HG02623 (cell line): ENCODE data around the gene MAGI3.
"Not testable (repeated sequence)": the region's sequence is repeated elsewhere in the genome, so short reads cannot be mapped to it uniquely, and the experiment has no call there.

ENCODE experiments used
- ATAC-seq: cut with Tn5 transposase; IDR thresholded peaks from one replicate; pipeline ENCODE4 v1.9.1; 2021; ENCODE audit warnings: moderate library complexity; ENCODE audit not compliant: unreplicated experiment

Gene MAGI3

GRCh38 chr1:113678159-113678469 is 287.8 kb downstream of the MAGI3 start:
- ATAC-seq: no peak

DNA sequence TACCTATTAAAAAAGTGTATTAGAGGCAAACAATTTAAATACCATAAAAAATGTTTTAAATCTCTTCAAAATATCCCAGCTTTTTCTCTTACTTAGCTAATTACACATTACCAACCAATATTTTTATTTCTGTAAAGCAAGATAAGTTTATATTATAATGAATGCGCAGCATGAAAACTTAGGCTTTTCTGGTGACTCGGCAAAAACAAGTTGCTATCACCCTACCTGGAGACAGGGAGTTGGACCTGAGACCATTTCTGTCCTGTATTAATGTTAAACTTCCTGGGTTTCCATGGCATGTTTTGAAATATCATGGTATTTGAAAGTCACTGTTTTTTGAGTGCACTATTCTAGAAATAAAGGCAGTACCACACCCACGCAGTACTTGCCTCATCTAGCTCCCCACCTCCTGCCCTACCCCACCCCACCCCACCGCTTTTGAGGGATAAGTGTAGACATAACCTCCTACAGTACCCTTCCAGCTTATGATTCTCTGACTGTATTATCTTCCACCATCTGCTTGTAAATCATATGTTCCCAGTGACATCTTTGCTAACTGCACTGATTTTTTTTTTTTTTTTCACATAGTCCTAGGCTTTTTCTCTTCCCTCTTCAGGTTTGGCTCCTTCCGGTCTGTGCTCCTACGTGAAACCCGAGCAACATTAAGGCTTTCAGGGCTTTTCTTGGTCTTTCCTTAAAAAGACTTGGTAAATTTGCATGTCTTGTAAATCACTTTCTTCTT is 291.5 kb downstream of the MAGI3 start:
- ATAC-seq: no peak

DNA sequence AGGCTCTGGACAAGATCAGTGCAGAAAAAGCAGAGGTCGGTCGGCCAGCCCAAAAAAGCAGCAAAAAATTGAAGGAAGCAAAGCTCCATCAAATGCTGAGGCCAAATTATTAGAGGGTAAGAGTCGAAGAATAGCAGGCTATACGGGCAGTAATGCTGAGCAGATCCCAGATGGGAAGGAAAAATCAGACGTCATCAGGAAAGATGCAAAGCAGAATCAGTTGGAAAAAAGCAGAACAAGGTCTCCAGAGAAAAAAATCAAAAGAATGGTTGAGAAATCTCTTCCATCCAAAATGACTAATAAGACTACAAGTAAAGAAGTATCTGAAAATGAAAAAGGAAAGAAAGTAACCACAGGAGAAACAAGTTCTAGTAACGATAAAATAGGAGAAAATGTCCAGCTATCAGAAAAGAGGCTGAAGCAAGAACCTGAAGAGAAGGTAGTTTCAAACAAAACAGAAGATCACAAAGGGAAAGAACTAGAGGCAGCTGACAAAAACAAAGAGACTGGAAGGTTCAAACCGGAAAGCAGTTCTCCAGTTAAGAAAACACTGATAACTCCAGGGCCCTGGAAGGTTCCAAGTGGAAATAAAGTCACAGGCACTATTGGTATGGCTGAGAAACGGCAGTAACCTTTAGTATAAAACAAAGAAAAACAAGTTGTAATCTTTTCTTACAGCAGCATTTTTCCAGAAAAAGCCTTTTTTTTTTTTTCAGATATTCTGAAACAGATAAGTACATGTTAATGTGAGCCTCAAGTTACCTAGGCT is 293.3 kb downstream of the MAGI3 start:
- ATAC-seq: no peak

GRCh38 chr1:113684153-113684541 is 293.8 kb downstream of the MAGI3 start:
- ATAC-seq: no peak

DNA sequence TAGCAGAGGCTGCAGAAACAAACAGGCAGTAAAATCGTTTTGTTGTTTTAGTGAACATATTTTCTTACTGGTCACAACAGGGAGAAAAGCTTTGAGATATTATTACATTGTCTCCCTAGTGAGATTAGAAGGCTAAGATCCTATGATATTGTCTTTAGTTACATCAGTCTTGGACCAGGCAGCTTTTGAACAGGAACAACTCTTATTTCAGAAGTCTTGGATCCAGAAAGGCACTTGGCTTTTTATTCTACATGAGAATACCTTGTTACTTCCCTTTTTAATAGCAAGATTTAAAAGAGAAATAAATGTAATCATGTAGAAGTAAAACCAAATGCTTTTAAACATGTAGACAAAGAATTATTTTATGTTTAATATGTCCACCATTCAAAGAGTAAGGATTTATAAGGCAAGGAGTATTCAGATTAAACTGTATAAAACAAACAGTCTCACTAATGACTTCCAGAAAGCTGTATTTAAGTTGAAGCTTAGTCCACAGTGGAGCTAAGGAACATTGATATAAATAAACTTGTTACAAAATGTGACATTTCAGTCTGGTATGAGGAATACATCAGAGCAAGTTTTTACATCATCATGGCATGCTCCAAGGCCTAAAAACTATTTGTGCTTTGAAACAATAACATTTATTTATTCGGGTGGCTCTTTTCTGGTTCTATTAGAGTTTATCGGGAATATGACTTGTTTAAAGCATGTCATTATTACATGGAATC is 296.7 kb downstream of the MAGI3 start:
- no peak for ATAC-seq

DNA sequence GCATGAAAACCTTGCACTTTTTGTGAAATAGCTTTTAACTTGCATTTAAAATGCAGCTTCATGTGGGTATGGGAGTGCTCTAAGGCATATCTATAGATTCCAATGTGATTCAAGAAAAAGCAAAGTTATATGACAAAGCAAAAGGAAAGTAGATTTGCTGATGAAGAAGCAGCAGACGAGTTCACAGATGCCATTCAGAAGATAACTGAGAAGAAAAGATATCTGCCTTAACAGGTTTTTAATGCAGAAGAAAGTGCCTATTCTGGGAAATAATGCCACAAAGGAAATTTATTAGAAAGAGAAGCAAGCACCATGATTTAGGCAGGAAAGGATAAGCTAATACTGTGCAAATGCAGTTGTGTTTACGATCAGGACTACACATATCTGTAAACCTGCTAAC is 300.9 kb downstream of the MAGI3 start:
- ATAC-seq: no peak

GRCh38 chr1:113692342-113692741 is 302.0 kb downstream of the MAGI3 start:
- no peak for ATAC-seq

- no peak for ATAC-seq
Observed at GRCh38 chr1:113692824-113693431, 302.6 kb downstream of the MAGI3 start.

DNA sequence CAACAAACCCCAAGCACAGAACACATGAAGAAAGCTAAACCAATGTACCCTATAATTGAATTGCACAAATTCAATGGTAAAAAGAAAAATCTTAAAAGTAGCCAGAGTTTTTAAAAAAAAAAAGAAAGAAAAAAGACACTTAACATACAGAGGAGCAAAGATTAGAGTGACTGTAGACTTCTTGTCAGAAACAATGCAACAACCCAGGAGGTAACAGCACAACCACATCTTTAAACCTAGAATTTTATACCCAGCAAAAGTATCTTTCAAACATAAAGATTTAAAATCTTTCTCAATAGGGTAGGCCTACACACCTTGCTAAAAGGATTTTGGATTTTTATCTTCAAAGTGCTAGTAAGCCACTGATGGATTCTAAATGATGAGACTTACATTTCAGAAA is 304.6 kb downstream of the MAGI3 start:
- ATAC-seq: no peak

GRCh38 chr1:113701429-113701828 is 311.1 kb downstream of the MAGI3 start:
- ATAC-seq: no peak

- ATAC-seq: no peak
Observed at GRCh38 chr1:113714606-113715269, 324.4 kb downstream of the MAGI3 start.

GRCh38 chr1:113717506-113717905 is 327.2 kb downstream of the MAGI3 start:
- ATAC-seq: not testable (repeated sequence)

GRCh38 chr1:113718621-113719020 is 328.3 kb downstream of the MAGI3 start:
- not testable (repeated sequence) for ATAC-seq

GRCh38 chr1:113721010-113721409 is 330.7 kb downstream of the MAGI3 start:
- ATAC-seq: no peak

- ATAC-seq: no peak
Observed at GRCh38 chr1:113732802-113733201, 342.5 kb downstream of the MAGI3 start.

- ATAC-seq: no peak
Observed at GRCh38 chr1:113734357-113735055, 344.2 kb downstream of the MAGI3 start.
